Stimulated activated CD4-positive, alpha-beta T cell treated with anti-CD3 and anti-CD28 coated beads, Interleukin-12 subunit alpha, Interleukin-12 subunit beta, amount 100 ng/mL, for 48 hours (primary cell): ENCODE measurements around the gene WDR5.
"Not testable (repeated sequence)": the region's sequence is repeated elsewhere in the genome, so short reads cannot be mapped to it uniquely, and the experiment has no call there.

Experiments used
- DNase-seq, 3 donors: peaks; one replicate each; pipeline ENCODE4 v3.0.0-alpha.2; 2020; ENCODE audit warnings: low read depth in 2 of 3, low spot score in 1 of 3

WDR5 gene

DNA sequence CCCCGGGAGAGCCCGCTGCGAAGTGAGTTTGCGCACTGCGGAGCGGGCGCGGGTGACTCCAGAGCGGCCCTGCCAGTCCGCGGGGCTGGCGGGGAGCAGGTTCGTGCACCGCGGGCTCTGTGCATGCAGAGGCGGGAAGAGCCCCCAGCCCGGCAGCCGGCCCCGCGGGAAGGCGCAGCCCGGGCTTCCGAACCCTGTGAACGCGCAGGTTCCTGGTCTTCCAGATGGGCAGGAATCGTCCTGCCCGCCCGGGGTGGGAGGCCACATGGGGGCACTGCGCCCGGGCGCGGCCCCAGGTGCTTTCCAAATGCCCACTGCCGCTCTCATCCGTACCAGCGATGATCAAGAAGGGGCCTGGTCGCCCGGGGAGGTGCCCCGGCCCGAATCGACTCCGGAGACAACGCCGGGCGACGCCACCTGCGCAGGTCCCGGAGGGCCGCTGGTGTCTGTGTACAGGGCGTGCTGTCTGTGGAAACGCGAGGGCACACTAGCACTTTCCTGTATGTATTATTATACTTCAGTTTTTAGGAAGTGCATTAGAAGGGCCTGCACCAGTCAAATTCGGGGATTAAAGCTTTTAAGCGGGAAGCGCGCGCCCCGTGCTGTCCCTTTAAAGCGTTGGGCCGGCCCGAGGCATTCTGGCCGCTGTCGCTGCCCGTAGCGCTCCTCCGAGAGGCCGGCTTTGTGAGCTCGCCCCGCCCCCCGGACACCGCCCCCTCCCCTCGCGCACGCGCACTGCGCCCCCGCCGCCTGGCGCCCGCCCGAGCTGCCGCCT is at the start of gene WDR5:
Gene WDR5, plus strand, starts transcription at position 740 of the 775 bp plus-strand sequence. CDS start 3,796 bp downstream, outside the sequence.
- peak; percentile 78 to 86 (median 81) for DNase-seq

DNA sequence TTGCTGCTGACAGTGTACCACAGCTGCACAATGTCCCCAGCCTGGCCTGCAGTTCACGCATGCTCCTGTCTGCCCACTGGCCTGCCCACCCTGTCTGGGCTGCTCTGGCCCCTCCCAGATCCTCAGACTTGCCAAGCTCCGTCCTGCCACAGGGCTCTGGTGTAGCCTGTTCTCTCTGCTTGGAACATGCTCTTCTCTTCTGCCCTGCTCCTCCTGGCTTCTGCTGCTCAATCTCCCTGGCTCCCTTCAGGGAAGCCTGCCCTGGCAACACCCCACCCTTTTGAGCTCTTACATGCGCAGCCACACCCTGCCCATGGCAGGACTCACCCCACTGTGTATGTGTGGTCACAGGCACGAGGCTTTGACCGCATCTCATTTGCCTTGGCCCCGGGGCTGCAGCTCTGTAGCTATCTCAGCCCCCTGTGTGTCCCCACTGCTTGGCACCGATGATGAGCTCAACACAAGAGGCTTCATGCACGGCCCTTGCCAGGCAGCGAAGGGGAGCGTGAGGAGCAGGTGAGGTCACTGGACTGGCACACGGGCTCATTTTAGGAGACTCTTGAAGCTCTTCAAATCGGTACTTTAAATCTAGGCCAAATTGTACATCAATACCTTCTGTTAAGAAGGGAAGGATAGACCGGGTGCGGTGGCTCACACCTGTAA is 47.7 kb upstream of the WDR5 start:
- no peak for DNase-seq

DNA sequence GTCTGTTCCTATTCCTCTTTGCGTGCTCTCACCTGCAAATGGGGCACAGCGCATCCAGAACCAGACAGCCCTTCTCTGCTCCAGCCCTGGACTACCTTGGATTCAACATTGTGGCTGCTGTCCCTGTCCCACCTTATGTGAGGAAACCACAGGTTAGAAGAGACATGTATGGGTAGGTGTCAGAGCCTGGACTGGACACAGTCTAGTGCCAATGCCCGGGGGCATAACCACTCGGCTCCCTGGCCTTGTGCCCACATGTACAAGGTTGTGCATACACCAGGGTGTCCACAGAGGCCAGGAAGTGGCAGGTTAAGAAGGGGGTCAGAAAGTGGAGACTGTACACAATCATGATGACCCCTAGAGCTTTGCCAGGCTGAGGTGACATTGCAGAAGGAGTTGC is 45.9 kb upstream of the WDR5 start:
- DNase-seq: no peak

DNA sequence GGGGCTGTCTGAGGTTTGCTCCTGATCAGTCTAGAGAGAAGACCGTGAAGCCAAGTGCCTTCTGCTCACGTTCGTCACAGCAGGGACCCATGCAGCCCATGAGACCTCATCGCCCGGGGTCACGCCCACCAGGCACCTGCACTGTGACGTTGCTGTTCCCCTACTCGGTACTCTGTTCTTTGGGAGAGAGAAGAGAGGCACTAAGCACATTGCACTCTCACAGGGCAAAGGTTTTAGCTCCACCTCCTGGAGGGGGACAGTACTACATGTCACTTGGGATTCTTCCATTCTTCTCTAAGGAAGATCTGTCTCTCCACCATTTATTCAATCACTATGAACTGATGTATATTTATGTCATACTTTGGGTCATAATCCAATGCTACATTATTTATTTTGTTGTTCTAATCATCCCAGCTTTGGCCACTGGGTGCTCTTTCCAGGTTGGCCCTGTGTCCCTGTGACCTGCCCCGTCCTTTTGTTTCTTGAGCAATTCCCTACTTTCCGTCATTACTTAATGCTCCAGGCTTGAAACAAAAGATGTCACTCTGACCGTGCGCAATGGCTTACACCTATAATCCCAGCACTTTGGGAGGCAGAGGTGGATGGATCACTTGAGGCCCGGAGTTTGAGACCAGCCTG is 36.6 kb upstream of the WDR5 start:
- DNase-seq: peak; percentile 25 to 58 (median 45)

DNA sequence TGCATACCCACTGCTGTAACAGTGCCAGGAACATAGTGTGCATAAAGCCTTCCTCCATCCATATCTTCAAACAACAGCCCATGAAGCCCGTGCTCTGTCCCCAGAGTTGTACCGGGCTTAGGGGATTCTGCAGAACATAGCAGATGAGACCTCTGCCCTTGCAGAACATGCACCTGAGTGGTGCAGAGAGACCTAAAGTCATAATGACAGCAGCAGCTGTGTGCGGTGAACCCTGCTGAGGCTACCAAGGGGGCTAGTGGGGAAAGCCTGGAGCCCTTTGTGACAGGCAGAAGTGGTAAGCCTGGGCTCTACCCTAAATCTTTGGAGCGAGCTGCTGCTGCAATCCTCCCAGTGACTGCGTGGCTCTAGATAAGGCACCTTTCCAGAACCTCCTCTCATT is 35.8 kb upstream of the WDR5 start:
- DNase-seq: no peak

DNA sequence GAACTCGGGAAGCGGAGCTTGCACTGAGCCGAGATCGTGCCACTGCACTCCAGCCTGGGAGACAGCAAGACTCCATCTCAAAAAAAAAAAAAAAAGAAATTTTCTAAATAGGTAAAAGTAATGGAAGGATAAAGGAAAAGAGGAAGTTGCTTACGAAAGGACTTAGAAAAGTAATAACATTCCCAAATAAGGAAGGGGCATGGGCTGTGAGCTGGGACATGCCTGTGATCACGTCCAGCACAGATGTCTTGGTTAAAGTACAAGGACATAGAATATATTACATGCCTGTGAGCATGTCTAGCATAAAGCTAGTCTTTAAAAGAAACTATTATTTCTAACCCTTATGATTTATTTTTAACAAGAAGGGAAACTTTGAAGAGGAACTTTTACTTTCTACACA is 34.7 kb upstream of the WDR5 start:
- not testable (repeated sequence) for DNase-seq

DNA sequence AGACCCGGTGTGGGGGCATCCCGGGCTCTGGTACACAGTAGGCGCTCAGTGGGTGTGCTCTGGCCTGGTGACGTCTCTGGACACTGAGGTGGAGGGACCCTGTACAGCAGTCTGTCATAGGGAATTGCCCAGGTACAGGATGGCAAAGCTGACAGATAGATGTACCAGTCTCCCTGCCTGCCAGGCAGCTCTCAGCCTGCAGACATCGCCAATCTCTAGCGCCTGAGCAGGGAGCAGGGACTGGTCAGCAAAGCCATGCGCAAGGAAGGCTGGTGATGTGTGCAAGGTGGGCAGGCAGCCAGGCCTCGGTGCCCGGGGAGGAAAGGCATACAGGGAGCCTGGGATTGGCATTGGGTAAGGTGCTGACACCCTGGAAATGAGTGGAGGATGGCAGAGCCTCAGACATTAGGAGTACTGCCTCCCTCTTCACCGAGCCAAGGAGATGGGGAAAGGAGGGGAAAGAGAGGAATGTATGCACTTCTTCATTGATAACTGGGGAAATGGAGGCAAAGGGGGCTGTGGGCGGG is 34.2 kb upstream of the WDR5 start:
- no peak for DNase-seq

DNA sequence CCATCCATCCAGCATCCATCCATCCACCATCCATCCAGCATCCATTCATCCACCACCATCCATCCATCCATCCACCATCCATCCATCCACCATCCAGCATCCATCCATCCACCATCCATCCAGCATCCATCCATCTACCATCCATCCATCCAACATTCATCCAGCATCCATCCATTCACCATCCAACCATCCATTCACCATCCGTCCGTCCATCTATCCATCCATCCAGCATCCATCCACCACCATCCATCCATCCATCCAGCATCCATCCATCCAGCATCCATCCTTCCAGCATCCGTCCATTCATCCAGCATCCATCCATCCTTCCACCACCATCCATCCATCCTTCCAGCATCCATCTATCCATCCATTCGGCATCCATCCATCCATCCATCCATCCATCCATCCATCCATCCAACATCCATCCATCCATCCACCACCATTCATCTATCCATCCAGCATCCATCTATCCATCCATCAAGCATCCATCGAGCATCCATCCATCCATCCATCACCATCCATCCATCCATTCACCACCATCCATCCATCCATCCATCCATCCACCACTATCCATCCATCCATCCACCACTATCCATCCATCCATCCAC is 32.4 kb upstream of the WDR5 start:
- no peak for DNase-seq

DNA sequence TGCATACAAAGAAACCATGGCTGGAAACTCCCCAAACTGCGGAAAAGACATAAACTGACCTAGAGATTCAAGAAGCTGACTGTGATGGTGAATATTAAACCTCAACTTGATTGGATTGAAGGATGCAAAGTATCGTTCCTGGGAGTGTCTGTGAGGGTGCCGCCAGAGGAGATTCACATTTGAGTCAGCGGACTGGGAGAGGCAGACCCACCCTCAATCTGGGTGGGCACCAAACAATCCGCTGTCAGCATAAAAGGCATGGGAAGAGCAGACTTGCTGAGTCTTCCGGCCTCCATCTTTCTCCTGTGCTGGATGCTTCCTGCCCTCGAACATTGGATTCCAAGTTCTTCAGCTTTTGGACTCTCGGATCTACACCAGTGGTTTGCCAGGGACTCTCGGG is 24.8 kb upstream of the WDR5 start:
- DNase-seq: no peak

DNA sequence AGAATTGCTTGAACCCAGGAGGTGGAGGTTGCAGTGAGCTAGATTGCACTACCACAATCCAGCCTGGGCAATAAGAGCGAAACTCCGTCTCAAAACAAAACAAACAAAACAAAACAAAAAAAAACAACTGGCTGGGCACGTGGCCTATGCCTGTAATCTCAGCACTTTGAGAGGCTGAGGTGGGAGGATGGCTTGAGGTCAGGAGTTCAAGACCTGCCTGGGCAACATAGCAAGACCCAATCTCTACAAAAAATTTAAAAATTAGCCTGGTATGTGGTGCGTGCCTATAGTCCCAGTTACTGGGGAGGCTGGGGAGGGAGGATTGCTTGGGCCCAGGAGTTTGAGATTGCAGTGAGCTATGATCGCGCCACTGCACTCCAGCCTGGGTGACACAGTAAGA is 23.3 kb upstream of the WDR5 start:
- DNase-seq: no peak

DNA sequence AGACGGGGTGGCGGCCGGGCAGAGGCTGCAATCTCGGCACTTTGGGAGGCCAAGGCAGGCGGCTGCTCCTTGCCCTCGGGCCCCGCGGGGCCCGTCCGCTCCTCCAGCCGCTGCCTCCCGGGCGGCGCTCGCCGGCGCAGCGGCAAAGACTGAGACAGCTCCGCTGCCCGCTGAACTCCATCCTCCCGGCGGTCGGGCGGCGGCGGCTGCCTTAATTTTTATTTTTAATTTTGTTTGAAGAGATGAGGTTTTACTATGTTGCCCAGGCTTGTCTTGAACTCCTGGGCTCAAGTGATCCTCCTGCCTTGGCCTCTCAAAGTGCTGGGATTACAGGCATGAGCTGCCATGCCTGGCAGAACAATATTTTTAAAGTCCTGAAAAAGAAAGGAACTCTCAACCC is 16.9 kb upstream of the WDR5 start:
- not testable (repeated sequence) for DNase-seq

DNA sequence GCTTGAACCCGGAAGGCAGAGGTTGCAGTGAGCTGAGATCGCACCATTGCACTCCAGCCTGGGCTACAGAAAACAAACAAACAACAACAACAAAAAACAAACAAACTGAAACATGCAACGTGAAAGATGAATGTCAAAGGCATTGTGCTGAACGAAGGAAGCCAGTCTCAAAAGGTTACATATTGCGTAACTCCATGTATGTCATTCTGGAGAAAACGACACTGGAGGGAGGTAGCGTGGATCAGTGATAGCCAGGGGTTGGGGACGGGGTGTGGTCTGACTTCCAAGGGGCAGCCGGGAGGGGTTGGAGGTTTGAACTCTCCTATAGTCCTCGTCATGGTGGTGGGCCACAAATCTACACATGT is 12.1 kb upstream of the WDR5 start:
- no peak for DNase-seq

DNA sequence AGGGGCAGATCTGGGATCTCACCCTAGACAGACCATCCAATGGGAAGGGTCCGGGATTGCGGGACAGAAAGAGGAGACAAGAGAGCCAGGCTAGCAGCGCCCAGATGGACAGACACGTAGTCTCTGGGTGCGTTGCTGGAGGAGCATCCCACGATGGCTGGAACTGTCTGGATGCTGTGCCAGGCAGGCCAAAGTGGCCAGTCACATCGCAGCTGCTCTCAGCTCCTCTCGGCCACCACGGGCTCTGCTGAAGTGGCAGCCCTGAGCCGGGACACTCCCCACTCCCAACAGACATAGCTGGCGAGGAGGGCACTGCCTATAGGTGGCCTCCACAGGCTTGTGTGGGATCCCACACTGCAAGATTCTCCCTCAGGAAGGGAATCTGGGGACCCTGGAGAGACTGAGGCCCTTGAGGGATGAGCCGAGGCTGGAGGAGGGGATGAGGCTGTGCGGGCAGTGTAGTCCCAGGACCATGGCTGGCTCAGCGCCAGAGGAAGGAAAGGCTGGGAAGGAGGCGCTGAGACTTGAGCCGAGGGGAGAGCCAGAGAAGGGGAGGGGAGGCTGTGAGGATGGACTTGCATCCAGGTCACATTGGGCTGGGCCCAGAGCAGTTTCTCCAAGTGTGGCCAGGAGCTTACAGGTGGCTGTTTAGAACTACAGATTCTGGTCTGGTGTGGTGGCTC is 10.3 kb upstream of the WDR5 start:
- no peak for DNase-seq

DNA sequence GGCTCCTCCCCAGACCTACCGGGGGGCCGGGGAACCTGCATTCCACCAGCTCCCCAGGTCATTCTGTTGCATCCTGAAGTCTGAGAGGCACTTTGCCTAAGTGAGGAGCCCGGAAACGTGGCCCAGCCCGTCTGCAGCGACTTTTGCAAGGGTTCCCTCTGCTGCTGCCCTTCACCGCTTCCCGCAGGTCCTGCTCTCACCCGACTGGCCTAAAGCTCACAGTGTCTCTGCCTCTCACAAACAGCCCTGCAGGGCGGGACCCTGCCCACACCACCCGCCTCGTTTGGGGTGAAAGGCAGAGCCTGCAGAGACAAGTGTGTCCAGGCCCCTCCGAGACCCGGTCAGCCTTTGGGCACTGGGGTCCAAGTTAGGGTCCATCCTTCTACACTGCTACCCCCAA is 9.5 kb upstream of the WDR5 start:
- DNase-seq: no peak

DNA sequence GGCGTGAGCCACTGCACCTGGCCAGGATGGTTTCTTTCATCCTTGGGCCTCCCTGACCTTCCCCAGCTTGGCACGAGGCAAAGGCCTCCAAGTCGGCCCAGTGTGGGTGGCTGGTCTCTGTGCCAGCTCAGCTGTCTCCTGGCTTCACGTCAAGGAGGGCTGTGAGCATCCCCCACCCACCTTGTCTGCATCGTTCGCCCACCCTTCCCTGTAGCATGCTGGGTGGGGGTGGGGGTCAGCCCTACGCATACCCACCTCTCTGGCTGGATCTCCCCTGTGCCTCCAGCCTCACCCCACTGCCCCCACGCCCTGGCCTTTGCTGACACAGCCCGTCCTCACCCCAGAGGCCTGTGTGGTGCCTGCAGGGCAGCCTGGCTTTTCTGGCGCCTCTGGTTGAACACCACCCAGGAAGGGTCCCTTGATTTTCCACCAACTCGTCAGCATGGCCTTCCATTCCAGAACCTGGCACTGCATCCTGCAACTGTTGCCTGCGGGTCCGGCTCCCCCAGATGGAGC is 8.8 kb upstream of the WDR5 start:
- DNase-seq: no peak

DNA sequence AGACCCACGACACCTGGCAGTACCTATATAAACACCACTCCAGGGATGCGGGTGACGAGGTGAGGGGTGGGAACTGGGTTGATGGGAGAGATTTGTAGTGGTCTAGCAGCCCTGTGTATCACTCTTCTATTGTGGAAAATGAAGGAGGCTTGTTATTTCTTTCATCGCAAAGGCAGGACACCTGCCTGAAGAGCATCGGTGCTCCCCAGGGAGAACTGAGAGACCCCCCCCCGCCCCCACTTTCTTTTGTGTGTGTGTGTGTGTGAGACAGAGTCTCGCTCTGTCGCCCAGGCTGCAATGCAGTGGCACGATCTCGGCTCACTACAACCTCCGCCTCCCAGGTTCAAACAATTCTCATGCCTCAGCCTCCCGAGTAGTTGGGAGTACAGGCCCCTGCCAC is 8.3 kb upstream of the WDR5 start:
- no peak for DNase-seq

DNA sequence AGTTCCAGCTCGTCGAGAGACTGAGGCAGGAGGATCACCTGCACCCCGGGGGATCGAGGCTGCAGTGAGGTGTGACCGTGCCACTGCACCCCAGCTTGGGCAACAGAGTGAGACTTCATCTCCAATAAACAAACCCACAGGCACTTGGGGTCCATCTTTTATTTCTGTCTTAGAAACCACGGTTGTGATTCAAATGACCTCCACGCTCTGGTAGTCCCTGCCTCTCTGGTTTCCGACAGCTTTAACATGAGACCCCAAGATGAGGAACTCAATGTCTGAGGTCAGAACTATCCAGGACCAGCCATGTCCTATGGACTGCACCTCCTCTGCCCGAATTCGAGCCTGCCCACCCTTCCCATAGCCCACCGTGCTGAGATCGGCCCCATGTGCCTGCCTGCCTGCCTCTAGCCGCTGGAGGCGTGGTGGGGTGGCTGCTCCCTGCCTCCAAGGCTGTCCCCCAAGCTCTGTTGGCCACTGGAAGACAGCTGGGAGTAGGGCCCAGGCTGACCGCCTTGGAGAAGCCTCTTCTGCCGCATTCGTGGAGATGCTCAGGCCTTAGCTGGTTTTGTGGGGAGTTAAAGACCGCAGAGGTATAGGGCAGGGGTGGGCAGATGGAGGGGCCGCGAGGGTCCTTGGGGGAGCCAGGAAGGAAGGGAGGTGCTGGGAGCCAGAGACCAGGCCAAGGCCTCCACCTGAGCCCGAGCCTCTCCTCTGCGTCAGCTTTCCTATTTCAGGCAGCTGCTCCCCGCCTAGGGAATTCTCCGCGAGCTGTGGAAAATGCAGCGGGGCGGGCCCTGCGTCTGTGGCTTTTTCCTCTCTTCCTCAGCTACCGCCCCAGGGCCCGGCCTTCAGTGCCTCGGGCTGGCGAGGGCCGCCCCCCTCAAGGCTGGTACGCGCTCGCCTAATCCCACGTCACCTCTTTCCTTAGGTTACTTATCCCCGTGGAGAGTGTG is 6.9 kb upstream of the WDR5 start:
- DNase-seq: no peak

DNA sequence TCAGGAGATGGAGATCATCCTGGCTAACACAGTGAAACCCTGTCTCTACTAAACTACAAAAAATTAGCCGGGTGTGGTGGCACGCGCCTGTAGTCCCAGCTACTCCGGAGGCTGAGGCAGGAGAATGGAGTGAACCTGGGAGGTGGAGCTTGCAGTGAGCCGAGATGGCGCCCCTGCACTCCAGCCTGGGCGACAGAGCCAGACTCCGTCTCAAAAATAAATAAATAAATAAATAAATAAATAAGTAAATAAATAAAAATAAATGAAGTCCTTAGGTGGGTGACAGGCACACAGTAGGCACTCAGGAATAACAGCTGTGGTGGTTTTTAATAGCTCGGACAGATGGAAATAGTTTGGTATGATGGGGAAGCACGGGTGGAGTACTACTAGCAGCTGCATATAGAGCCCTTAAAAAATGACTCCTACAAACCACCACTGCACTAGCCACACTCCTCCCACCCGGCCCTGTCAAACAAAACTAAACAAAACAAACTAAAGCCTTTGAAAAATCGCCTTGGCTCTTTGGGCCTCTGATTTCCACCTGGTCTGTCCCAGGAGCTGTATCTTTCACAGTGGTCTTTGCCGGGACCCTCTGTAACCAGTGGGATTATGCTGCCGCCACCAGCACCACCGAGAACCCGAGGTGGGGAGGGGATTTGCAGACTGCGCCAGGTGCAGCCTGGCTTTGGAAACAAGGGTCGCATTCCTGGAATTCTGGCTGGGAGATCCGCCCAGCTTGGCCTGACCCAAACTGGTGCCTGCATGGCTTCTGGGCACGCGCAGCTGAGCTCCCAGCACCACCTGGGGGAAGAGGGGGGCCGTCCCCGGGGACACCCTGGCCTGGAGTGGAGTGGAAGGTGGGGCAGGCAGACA is 5.1 kb upstream of the WDR5 start:
- no peak for DNase-seq
